Osteoblast (primary cell): ENCODE measurements around the gene ARHGAP31. TPM values are rescaled to one million over a fixed set of nuclear protein-coding genes. Genes with fewer than 3 reads are reported as not detected.

Source experiments
- DNase-seq: peaks from one replicate; pipeline ENCODE4 v3.0.0; 2011; ENCODE audit warnings: low spot score, mixed read lengths; ENCODE audit not compliant: insufficient read length; ENCODE audit errors: missing footprints
- H2AFZ ChIP-seq: 2 replicates; pipeline ENCODE4 v1.6.0; 2011; ENCODE audit warnings: mild to moderate bottlenecking, low read length
- H3K27ac ChIP-seq: 2 replicates; pipeline ENCODE4 v1.5.1; 2011; ENCODE audit warnings: mild to moderate bottlenecking, low read depth, low read length, moderate library complexity
- H3K27me3 ChIP-seq: 2 replicates; pipeline ENCODE4 v1.6.0; 2012; ENCODE audit warnings: mild to moderate bottlenecking, control low read depth, inconsistent platforms, low read length, moderate library complexity; ENCODE audit not compliant: insufficient read depth
- H3K36me3 ChIP-seq: 2 replicates; pipeline ENCODE4 v1.5.1; 2011; ENCODE audit warnings: mild to moderate bottlenecking, low read length, control low read depth, moderate library complexity; ENCODE audit not compliant: insufficient read depth
- H3K4me1 ChIP-seq: 2 replicates; pipeline ENCODE4 v1.5.1; 2011; ENCODE audit warnings: mild to moderate bottlenecking, low read length, control low read depth, moderate library complexity; ENCODE audit not compliant: insufficient read depth
- H3K4me2 ChIP-seq: 2 replicates; pipeline ENCODE4 v1.6.0; 2011; ENCODE audit warnings: mild to moderate bottlenecking, low read length; ENCODE audit not compliant: insufficient read depth
- H3K4me3 ChIP-seq: fragments of 200-600 bp; sonication (generic); 3 replicates; pipeline ENCODE4 v1.5.1; 2012; ENCODE audit warnings: mild to moderate bottlenecking, low read length, inconsistent platforms; ENCODE audit not compliant: insufficient read depth
- H3K79me2 ChIP-seq: 2 replicates; pipeline ENCODE4 v1.6.0; 2012; ENCODE audit warnings: mild to moderate bottlenecking, low read length, control low read depth, inconsistent platforms; ENCODE audit not compliant: insufficient read depth
- H3K9me3 ChIP-seq: 2 replicates; pipeline ENCODE4 v1.5.1; 2011; ENCODE audit warnings: low read depth, low read length, control low read depth
- H4K20me1 ChIP-seq: 2 replicates; pipeline ENCODE4 v1.6.0; 2012; ENCODE audit warnings: mild to moderate bottlenecking, low read length, control low read depth; ENCODE audit not compliant: insufficient read depth
- total RNA-seq: library from RNA; depleted of rRNA; stranded (reverse); fragments of >200 nt; gene quantifications from 2 replicates; pipeline ENCODE4 v1.2.3, GENCODE V29; 2012
- TF ChIP-seq, protein P1 (sequence below): IDR thresholded peaks from 2 replicates; pipeline ENCODE4 v1.5.1; 2011; ENCODE audit warnings: mild to moderate bottlenecking, low read depth, low read length, moderate library complexity; ENCODE audit errors: extremely low read depth

The ARHGAP31 gene
- total RNA-seq, 1 donor: 56.5 TPM

- no peak overlapping the region for H3K4me2 ChIP-seq
- no peaks in the 10 kb centered on the region for H3K27me3 ChIP-seq
- peaks cover 75% of the 10 kb centered on the region for H3K4me1 ChIP-seq
- no peak for DNase-seq
- H3K4me3 ChIP-seq: no peak overlapping the region
- H3K79me2 ChIP-seq: peaks cover 61% of the 10 kb centered on the region
- no peaks in the 10 kb centered on the region for H3K9me3 ChIP-seq
- H4K20me1 ChIP-seq: no peaks in the 10 kb centered on the region
- H3K27ac ChIP-seq: peak overlapping the region; percentile 15
- TF ChIP-seq, protein P1, sequence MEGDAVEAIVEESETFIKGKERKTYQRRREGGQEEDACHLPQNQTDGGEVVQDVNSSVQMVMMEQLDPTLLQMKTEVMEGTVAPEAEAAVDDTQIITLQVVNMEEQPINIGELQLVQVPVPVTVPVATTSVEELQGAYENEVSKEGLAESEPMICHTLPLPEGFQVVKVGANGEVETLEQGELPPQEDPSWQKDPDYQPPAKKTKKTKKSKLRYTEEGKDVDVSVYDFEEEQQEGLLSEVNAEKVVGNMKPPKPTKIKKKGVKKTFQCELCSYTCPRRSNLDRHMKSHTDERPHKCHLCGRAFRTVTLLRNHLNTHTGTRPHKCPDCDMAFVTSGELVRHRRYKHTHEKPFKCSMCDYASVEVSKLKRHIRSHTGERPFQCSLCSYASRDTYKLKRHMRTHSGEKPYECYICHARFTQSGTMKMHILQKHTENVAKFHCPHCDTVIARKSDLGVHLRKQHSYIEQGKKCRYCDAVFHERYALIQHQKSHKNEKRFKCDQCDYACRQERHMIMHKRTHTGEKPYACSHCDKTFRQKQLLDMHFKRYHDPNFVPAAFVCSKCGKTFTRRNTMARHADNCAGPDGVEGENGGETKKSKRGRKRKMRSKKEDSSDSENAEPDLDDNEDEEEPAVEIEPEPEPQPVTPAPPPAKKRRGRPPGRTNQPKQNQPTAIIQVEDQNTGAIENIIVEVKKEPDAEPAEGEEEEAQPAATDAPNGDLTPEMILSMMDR: no peak
- no peak overlapping the region for H2AFZ ChIP-seq
- peaks cover 20% of the 10 kb centered on the region for H3K36me3 ChIP-seq
These were observed 14.2 kb downstream of the ARHGAP31 start for GRCh38 chr3:119308355-119308754.

GRCh38 chr3:119309591-119309990 lies 15.4 kb downstream of the ARHGAP31 start:
- Histone ChIP-seq H3K4me3 (no peak overlapping the region), H4K20me1 (no peaks in the 10 kb centered on the region), H3K27me3 (no peaks in the 10 kb centered on the region), H3K27ac (peak overlapping the region; percentile 93), H3K9me3 (no peaks in the 10 kb centered on the region), H2AFZ (no peak overlapping the region), H3K4me1 (peaks cover 62% of the 10 kb centered on the region), H3K36me3 (peaks cover 25% of the 10 kb centered on the region), H3K79me2 (peaks cover 67% of the 10 kb centered on the region), H3K4me2 (peak overlapping the region; percentile 57)
- DNase-seq: no peak
- TF ChIP-seq, protein P1: no peak

DNA sequence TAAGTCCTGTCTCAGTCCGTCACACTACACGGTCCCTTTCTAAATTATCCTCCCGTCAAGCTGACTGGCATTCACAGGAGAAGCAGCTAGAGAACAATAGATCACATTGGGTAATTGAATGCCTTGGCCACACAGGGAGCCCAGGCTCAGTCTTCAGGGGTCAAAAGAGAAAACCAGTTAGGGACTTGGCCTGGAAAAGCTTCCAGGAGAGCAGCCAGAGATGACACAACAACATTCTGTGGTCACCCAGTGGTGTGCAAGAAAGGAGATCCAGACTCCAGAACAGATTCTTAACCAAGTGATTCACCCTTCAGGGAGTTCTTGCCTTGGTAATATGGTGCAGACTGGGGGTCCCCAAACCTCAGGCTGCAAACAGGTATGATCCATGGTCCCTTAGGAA lies 15.9 kb downstream of the ARHGAP31 start:
- Histone ChIP-seq H2AFZ (no peak overlapping the region), H4K20me1 (no peaks in the 10 kb centered on the region), H3K4me3 (peak overlapping the region; percentile 6), H3K79me2 (peaks cover 68% of the 10 kb centered on the region), H3K27me3 (no peaks in the 10 kb centered on the region), H3K4me1 (peaks cover 58% of the 10 kb centered on the region), H3K27ac (peak overlapping the region; percentile 93), H3K4me2 (peak overlapping the region; percentile 57), H3K36me3 (peaks cover 25% of the 10 kb centered on the region), H3K9me3 (no peaks in the 10 kb centered on the region)
- TF ChIP-seq, protein P1: no peak
- DNase-seq: peak; percentile 89

- Histone ChIP-seq H3K79me2 (peaks cover 71% of the 10 kb centered on the region), H3K36me3 (peaks cover 25% of the 10 kb centered on the region), H2AFZ (peak overlapping the region; percentile 53), H3K9me3 (no peaks in the 10 kb centered on the region), H3K4me3 (peak overlapping the region; percentile 14), H3K27ac (peak overlapping the region; percentile 93), H3K27me3 (no peaks in the 10 kb centered on the region), H3K4me2 (peak overlapping the region; percentile 57), H3K4me1 (peaks cover 50% of the 10 kb centered on the region), H4K20me1 (no peaks in the 10 kb centered on the region)
- DNase-seq: peak; percentile 59
- TF ChIP-seq, protein P1: no peak
These were observed 17.1 kb downstream of the ARHGAP31 start for GRCh38 chr3:119311081-119311925.
